Adipose tissue (tissue), 3 donors: ENCODE data around the gene MRPL43. TPM values are rescaled to one million over a fixed set of nuclear protein-coding genes. Genes with fewer than 3 reads are reported as not detected.

Source experiments
- H3K27ac ChIP-seq: one replicate; pipeline ENCODE4 v1.5.1; 2013; ENCODE audit warnings: low read depth, low read length
- WGBS, 3 donors: extraction: QIAGEN DNeasy Blood & Tissue Kit; methylation state at CpG; one replicate each; pipeline ENCODE4 v1.1.7; 2013; 5-methylcytosine and 5-hydroxymethylcytosine counted together
- polyA plus RNA-seq, 3 donors: library from polyadenylated mRNA; stranded (reverse); fragments of 200-250 nt; gene quantifications; one replicate each; pipeline ENCODE4 v1.2.3, GENCODE V29; 2013
- donor health status: healthy with polysubstance abuse.
- donor health status: Bipolar disorder and iron deficiency.
- donor health status: healthy.

Gene MRPL43
- polyA plus RNA-seq, 3 donors, result 76.5 to 109 (median 96.3) TPM

- WGBS, 3 donors, result 53 to 70% (median 56%) methylated on average over 9 to 13 of the region's 13 CpGs
- peak overlapping the region; percentile 48 for H3K27ac ChIP-seq
Measured at GRCh38 chr10:101007915-101008822, 20.9 kb upstream of the MRPL43 start.

- WGBS, 3 donors, result 57 to 77% (median 60%) methylated on average over 10 to 11 of the region's 11 CpGs
- H3K27ac ChIP-seq, result no peak overlapping the region
Measured at GRCh38 chr10:101007099-101007711, 19.9 kb upstream of the MRPL43 start.

GRCh38 chr10:101006593-101007098 is 19.3 kb upstream of the MRPL43 start:
- 85 to 86% (median 86%) methylated on average over 33 of the region's 33 CpGs for WGBS, 3 donors
- no peak overlapping the region for H3K27ac ChIP-seq

- no peak overlapping the region for H3K27ac ChIP-seq
- WGBS, 3 donors, result 94 to 99% (median 96%) methylated on average over 4 of the region's 4 CpGs
Measured at GRCh38 chr10:101005869-101006567, 18.7 kb upstream of the MRPL43 start.

- no peak overlapping the region for H3K27ac ChIP-seq
- WGBS, 3 donors, result 85 to 92% (median 88%) methylated on average over 21 to 23 of the region's 23 CpGs
Measured at GRCh38 chr10:101005361-101005760, 18.1 kb upstream of the MRPL43 start.

- 87 to 91% (median 88%) methylated on average over 17 to 18 of the region's 18 CpGs for WGBS, 3 donors
Measured at GRCh38 chr10:101003639-101004206, 16.4 kb upstream of the MRPL43 start.

GRCh38 chr10:101002456-101002855 is 15.2 kb upstream of the MRPL43 start:
- WGBS, 3 donors, result 72 to 88% (median 78%) methylated on average over 11 of the region's 11 CpGs
- no peak overlapping the region for H3K27ac ChIP-seq

More at GRCh38 chr10:101003639-101004206, 16.4 kb upstream of the MRPL43 start:
- no peak overlapping the region for H3K27ac ChIP-seq

- WGBS, 3 donors, result 41 to 80% (median 50%) methylated on average over 5 of the region's 5 CpGs
- peak overlapping the region; percentile 51 for H3K27ac ChIP-seq
Measured at GRCh38 chr10:101001659-101002035, 14.3 kb upstream of the MRPL43 start.

GRCh38 chr10:101000915-101001658 is 13.8 kb upstream of the MRPL43 start:
- WGBS, 3 donors, result 13 to 50% (median 15%) methylated on average over 11 to 12 of the region's 12 CpGs
- H3K27ac ChIP-seq, result peak overlapping the region; percentile 97

GRCh38 chr10:101000127-101000914 is 13.0 kb upstream of the MRPL43 start:
- WGBS, 3 donors, result 3 to 22% (median 4%) methylated on average over 17 to 19 of the region's 19 CpGs

GRCh38 chr10:100999742-101000126 is 12.4 kb upstream of the MRPL43 start, which contains the start of gene LZTS2:
Gene LZTS2 (plus strand): TSS chr10:100999808. CDS start chr10:101002539, 2,731 bp downstream.
- H3K27ac ChIP-seq, result peak within 1 kb of the TSS; percentile 97
- 0 to 2% (median 1%) methylated on average over 19 to 44 of the region's 44 CpGs for WGBS, 3 donors

More at GRCh38 chr10:101000127-101000914, 13.0 kb upstream of the MRPL43 start:
- H3K27ac ChIP-seq, result peak overlapping the region; percentile 97

GRCh38 chr10:100998991-100999741 is 11.9 kb upstream of the MRPL43 start:
- 0% methylated on average over 55 to 83 of the region's 83 CpGs for WGBS, 3 donors
- H3K27ac ChIP-seq, result peak overlapping the region; percentile 97

- 2 to 4% (median 2%) methylated on average over 25 of the region's 25 CpGs for WGBS, 3 donors
- peak overlapping the region; percentile 97 for H3K27ac ChIP-seq
Measured at GRCh38 chr10:100998183-100998990, 11.1 kb upstream of the MRPL43 start.

GRCh38 chr10:100997360-100998182 is 10.3 kb upstream of the MRPL43 start:
- 0% methylated on average over 45 to 66 of the region's 66 CpGs for WGBS, 3 donors
- H3K27ac ChIP-seq, result no peak overlapping the region
